ENCODE measurements around the gene CLP1. TPM values are rescaled to one million over a fixed set of nuclear protein-coding genes. Genes with fewer than 3 reads are reported as not detected.
"Not testable (repeated sequence)": the region's sequence is repeated elsewhere in the genome, so short reads cannot be mapped to it uniquely, and the experiment has no call there.

Gene CLP1
- polyA plus RNA-seq, 1 donor (not counting 4 experiments of a cell fraction or from before 2014, with no cell fraction given) = 25.0 TPM

DNA sequence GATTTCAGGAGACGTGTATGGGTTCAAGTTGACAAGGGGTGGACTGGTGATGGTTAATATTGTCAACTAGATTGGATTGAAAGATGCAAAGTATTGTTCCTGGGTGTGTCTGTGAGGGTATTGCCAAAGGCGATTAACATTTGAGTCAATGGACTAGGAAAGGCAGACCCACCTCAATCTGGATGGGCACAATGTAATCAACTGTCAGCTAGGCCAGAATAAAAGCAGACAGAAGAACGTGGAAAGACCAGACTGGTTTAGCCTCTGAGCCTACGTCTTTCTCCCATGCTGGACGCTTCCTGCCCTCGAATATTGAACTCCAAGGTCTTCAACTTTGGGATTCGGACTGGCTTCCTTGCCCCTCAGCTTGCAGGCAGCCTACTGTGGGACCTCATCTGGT is 6.2 kb upstream of the CLP1 start:
- dilution Hi-C loops (cut with MboI; ENCODE audit: extremely low pct_ligation_motif_present, low sequenced_read_pairs) = no loop called here
- H4K20me1 ChIP-seq (ENCODE audit: control insufficient read depth, extremely low read depth, insufficient read depth, low read length) = peaks cover 8% of the 10 kb centered on the region
- H3K9me3 ChIP-seq (ENCODE audit: control insufficient read depth, low read depth, low read length) = no peaks in the 10 kb centered on the region
- H3K36me3 ChIP-seq (ENCODE audit: control insufficient read depth in 2 of 2, extremely low read depth in 1 of 2, insufficient read depth in 2 of 2, low read length in 2 of 2) = no peaks in the 10 kb centered on the region
- no peak overlapping the region for H3K9ac ChIP-seq (ENCODE audit: control insufficient read depth, extremely low read depth, insufficient read depth, low read length)
- DNase-seq (ENCODE audit: low read depth, low spot score) = no peak
- no peak overlapping the region for H3K4me3 ChIP-seq (ENCODE audit: control insufficient read depth in 2 of 3, extremely low read depth in 1 of 3, insufficient read depth in 2 of 3, low read depth in 1 of 3, low read length in 3 of 3)
- H3K4me2 ChIP-seq (ENCODE audit: control insufficient read depth, extremely low read depth, insufficient read depth, low read depth, low read length) = no peak overlapping the region
- H3K9me1 ChIP-seq (ENCODE audit: control insufficient read depth, extremely low read depth, insufficient read depth, low read length) = no peaks in the 10 kb centered on the region
- no peaks in the 10 kb centered on the region for H3K79me2 ChIP-seq (ENCODE audit: control insufficient read depth, insufficient read depth, low read length)
- no peak for TF ChIP-seq EZH2 (IDR thresholded peaks at IDR 0.05; ENCODE audit: low read length)
- no peak for TF ChIP-seq CTCF (optimal IDR thresholded peaks at IDR 0.05 in 1 of 3, IDR thresholded peaks at IDR 0.05 in 1 of 3, conservative IDR thresholded peaks at IDR 0.05 in 1 of 3; ENCODE audit: extremely low read depth in 1 of 3, insufficient read depth in 2 of 3, low read length in 3 of 3)
- no peak for FAIRE-seq
- H2AFZ ChIP-seq (ENCODE audit: control insufficient read depth, low read length) = no peak overlapping the region
- peaks cover 32% of the 10 kb centered on the region for H3K27me3 ChIP-seq (ENCODE audit: control insufficient read depth, extremely low read depth, insufficient read depth, low read length)
- H3K4me1 ChIP-seq (ENCODE audit: control insufficient read depth, extremely low read depth, insufficient read depth, low read length) = peaks cover 35% of the 10 kb centered on the region
- H3K27ac ChIP-seq (ENCODE audit: control insufficient read depth, insufficient read depth, low read length) = no peak overlapping the region

GRCh38 chr11:57652230-57652629 is 5.3 kb upstream of the CLP1 start:
- H4K20me1 ChIP-seq (ENCODE audit: control insufficient read depth, extremely low read depth, insufficient read depth, low read length); FAIRE-seq; H3K4me2 ChIP-seq (ENCODE audit: control insufficient read depth, extremely low read depth, insufficient read depth, low read depth, low read length); dilution Hi-C loops (cut with MboI; ENCODE audit: extremely low pct_ligation_motif_present, low sequenced_read_pairs); H2AFZ ChIP-seq (ENCODE audit: control insufficient read depth, low read length); H3K9ac ChIP-seq (ENCODE audit: control insufficient read depth, extremely low read depth, insufficient read depth, low read length); H3K4me3 ChIP-seq (ENCODE audit: control insufficient read depth in 2 of 3, extremely low read depth in 1 of 3, insufficient read depth in 2 of 3, low read depth in 1 of 3, low read length in 3 of 3); H3K27ac ChIP-seq (ENCODE audit: control insufficient read depth, insufficient read depth, low read length); H3K9me1 ChIP-seq (ENCODE audit: control insufficient read depth, extremely low read depth, insufficient read depth, low read length); H3K36me3 ChIP-seq (ENCODE audit: control insufficient read depth in 2 of 2, extremely low read depth in 1 of 2, insufficient read depth in 2 of 2, low read length in 2 of 2); H3K9me3 ChIP-seq (ENCODE audit: control insufficient read depth, low read depth, low read length); DNase-seq (ENCODE audit: low read depth, low spot score); H3K79me2 ChIP-seq (ENCODE audit: control insufficient read depth, insufficient read depth, low read length): not testable (repeated sequence)
- Histone ChIP-seq H3K27me3 (ENCODE audit: control insufficient read depth, extremely low read depth, insufficient read depth, low read length) (peaks cover 25% of the 10 kb centered on the region), H3K4me1 (ENCODE audit: control insufficient read depth, extremely low read depth, insufficient read depth, low read length) (peaks cover 32% of the 10 kb centered on the region)

- FAIRE-seq = no peak
- Histone ChIP-seq H3K4me1 (ENCODE audit: control insufficient read depth, extremely low read depth, insufficient read depth, low read length) (peaks cover 28% of the 10 kb centered on the region), H3K9ac (ENCODE audit: control insufficient read depth, extremely low read depth, insufficient read depth, low read length) (no peak overlapping the region), H3K79me2 (ENCODE audit: control insufficient read depth, insufficient read depth, low read length) (peaks cover under 1% of the 10 kb centered on the region), H3K4me3 (ENCODE audit: control insufficient read depth in 2 of 3, extremely low read depth in 1 of 3, insufficient read depth in 2 of 3, low read depth in 1 of 3, low read length in 3 of 3) (no peak overlapping the region), H3K36me3 (ENCODE audit: control insufficient read depth in 2 of 2, extremely low read depth in 1 of 2, insufficient read depth in 2 of 2, low read length in 2 of 2) (no peaks in the 10 kb centered on the region), H3K27ac (ENCODE audit: control insufficient read depth, insufficient read depth, low read length) (no peak overlapping the region), H2AFZ (ENCODE audit: control insufficient read depth, low read length) (no peak overlapping the region), H3K9me3 (ENCODE audit: control insufficient read depth, low read depth, low read length) (no peaks in the 10 kb centered on the region), H3K27me3 (ENCODE audit: control insufficient read depth, extremely low read depth, insufficient read depth, low read length) (peaks cover 21% of the 10 kb centered on the region), H4K20me1 (ENCODE audit: control insufficient read depth, extremely low read depth, insufficient read depth, low read length) (peaks cover 8% of the 10 kb centered on the region), H3K4me2 (ENCODE audit: control insufficient read depth, extremely low read depth, insufficient read depth, low read depth, low read length) (no peak overlapping the region), H3K9me1 (ENCODE audit: control insufficient read depth, extremely low read depth, insufficient read depth, low read length) (no peaks in the 10 kb centered on the region)
- dilution Hi-C loops (cut with MboI; ENCODE audit: extremely low pct_ligation_motif_present, low sequenced_read_pairs) = no loop called here
- TF ChIP-seq CTCF (optimal IDR thresholded peaks at IDR 0.05 in 1 of 3, IDR thresholded peaks at IDR 0.05 in 1 of 3, conservative IDR thresholded peaks at IDR 0.05 in 1 of 3; ENCODE audit: extremely low read depth in 1 of 3, insufficient read depth in 2 of 3, low read length in 3 of 3) (no peak), EZH2 (IDR thresholded peaks at IDR 0.05; ENCODE audit: low read length) (no peak)
- no peak for DNase-seq (ENCODE audit: low read depth, low spot score)
These were observed 4.9 kb upstream of the CLP1 start for GRCh38 chr11:57652662-57653061.
